ENCODE results near the gene HMMR.

Gene HMMR

GRCh38 chr5:163458778-163459385, 1.6 kb upstream of the HMMR start:
- no peak for DNase-seq

GRCh38 chr5:163459462-163459818, 992 bp upstream of the HMMR start:
- DNase-seq = no peak

- peak; percentile 85 to 100 (median 97) for DNase-seq
Observed at GRCh38 chr5:163459819-163460561, 442 bp upstream of the HMMR start, which contains the start of gene NUDCD2. Gene NUDCD2, minus strand, starts transcription at chr5:163460102. Its CDS starts 52 bp downstream, at chr5:163460050.

GRCh38 chr5:163463063-163463435, 2.6 kb downstream of the HMMR start:
- no peak for DNase-seq

- no peak for DNase-seq
Observed at GRCh38 chr5:163467682-163468081, 7.2 kb downstream of the HMMR start.

- DNase-seq = no peak
Observed at GRCh38 chr5:163473635-163474243, 13.3 kb downstream of the HMMR start.

- no peak for DNase-seq
Observed at GRCh38 chr5:163475411-163475810, 15.0 kb downstream of the HMMR start.

- no peak for DNase-seq
Observed at GRCh38 chr5:163478126-163478981, 17.9 kb downstream of the HMMR start.

GRCh38 chr5:163478982-163479271, 18.5 kb downstream of the HMMR start:
- DNase-seq = no peak

- DNase-seq = no peak
Observed at GRCh38 chr5:163489055-163489744, 28.8 kb downstream of the HMMR start.

- DNase-seq = no peak
Observed at GRCh38 chr5:163489745-163490075, 29.3 kb downstream of the HMMR start.

GRCh38 chr5:163496286-163496685, 35.9 kb downstream of the HMMR start:
- no peak for DNase-seq

- no peak for DNase-seq
Observed at GRCh38 chr5:163497315-163497714, 36.9 kb downstream of the HMMR start.

- no peak for DNase-seq
Observed at GRCh38 chr5:163498886-163499285, 38.5 kb downstream of the HMMR start.

- no peak for DNase-seq
Observed at GRCh38 chr5:163502521-163502920, 42.1 kb downstream of the HMMR start.

- DNase-seq = peak in 39 of 58 donors; percentile 3 to 57 (median 21)
Observed at GRCh38 chr5:163503106-163504078, 43.0 kb downstream of the HMMR start.

GRCh38 chr5:163504079-163504931, 43.9 kb downstream of the HMMR start:
- peak in 45 of 58 donors; percentile 2 to 73 (median 33) for DNase-seq

GRCh38 chr5:163505049-163505367, 44.6 kb downstream of the HMMR start:
- DNase-seq = no peak

GRCh38 chr5:163505368-163506094, 45.1 kb downstream of the HMMR start, which contains the start of gene MAT2B:
Gene MAT2B, plus strand, starts transcription at chr5:163505619. Its CDS starts 68 bp downstream, at chr5:163505687.
- DNase-seq = peak; percentile 71 to 97 (median 93)
